CD14-positive monocyte (primary cell): ENCODE data around the gene IMPG2. TPM values are rescaled to one million over a fixed set of nuclear protein-coding genes. Genes with fewer than 3 reads are reported as not detected.

Experiments used
- DNase-seq, 3 donors: peaks; one replicate each; pipeline ENCODE4 v3.0.0-alpha.2; 2011 to 2022
- H2AFZ ChIP-seq: 2 replicates; pipeline ENCODE4 v1.6.0; 2012; ENCODE audit warnings: mild to moderate bottlenecking, low read depth, low read length, inconsistent platforms; ENCODE audit not compliant: insufficient read depth, poor library complexity, severe bottlenecking
- H3K27ac ChIP-seq, 2 donors: 1 replicate in 1 of 2; 2 replicates in 1 of 2; pipeline ENCODE4 v1.5.1; 2012 to 2013; ENCODE audit warnings: low read length in 2 of 2, control low read depth in 1 of 2, inconsistent platforms in 1 of 2, low read depth in 1 of 2, mild to moderate bottlenecking in 1 of 2
- H3K27me3 ChIP-seq, 2 donors: one replicate each; pipeline versions ENCODE4 v1.6.0 to v1.6.1; 2011 to 2013; ENCODE audit warnings: low read length in 2 of 2; ENCODE audit not compliant: control insufficient read depth in 2 of 2, insufficient read depth in 2 of 2
- H3K36me3 ChIP-seq, 2 donors: replicated peaks in 1 of 2; 1 replicate in 1 of 2; 2 replicates in 1 of 2; pipeline versions ENCODE4 v1.5.1 to v1.6.1; 2012 to 2013; ENCODE audit warnings: low read length in 2 of 2, control low read depth in 1 of 2, inconsistent platforms in 1 of 2, mild to moderate bottlenecking in 1 of 2; ENCODE audit not compliant: insufficient read depth in 2 of 2, control insufficient read depth in 1 of 2
- H3K4me1 ChIP-seq, 2 donors: 1 replicate in 1 of 2; 2 replicates in 1 of 2; pipeline versions ENCODE4 v1.5.1 to v1.6.1; 2012 to 2013; ENCODE audit warnings: low read length in 2 of 2, control low read depth in 1 of 2, inconsistent platforms in 1 of 2, mild to moderate bottlenecking in 1 of 2, moderate library complexity in 1 of 2; ENCODE audit not compliant: insufficient read depth in 2 of 2, control insufficient read depth in 1 of 2
- H3K4me2 ChIP-seq: replicated peaks from 2 replicates; pipeline ENCODE3; 2012; ENCODE audit warnings: low read length, moderate library complexity, mild to moderate bottlenecking; ENCODE audit not compliant: poor library complexity, severe bottlenecking; ENCODE audit errors: extremely low read depth
- H3K4me3 ChIP-seq, 3 experiments: fragments of 200-600 bp in 1 of 3; sonication (generic) in 1 of 3; replicated peaks in 1 of 3; 1 replicate in 2 of 3; 2 replicates in 1 of 3; pipeline ENCODE4 v1.5.1; 2011 to 2013; ENCODE audit warnings: low read length in 3 of 3, mild to moderate bottlenecking in 3 of 3, control low read depth in 2 of 3, low read depth in 2 of 3, inconsistent platforms in 1 of 3, moderate library complexity in 1 of 3
- H3K79me2 ChIP-seq: 2 replicates; pipeline ENCODE4 v1.6.0; 2012; ENCODE audit warnings: mild to moderate bottlenecking, control low read depth, inconsistent platforms, low read length, moderate library complexity; ENCODE audit not compliant: insufficient read depth
- H3K9ac ChIP-seq: 2 replicates; pipeline ENCODE4 v1.6.0; 2017; ENCODE audit warnings: low read length, mild to moderate bottlenecking; ENCODE audit not compliant: insufficient read depth, poor library complexity, severe bottlenecking
- H3K9me3 ChIP-seq, 2 donors: replicated peaks in 1 of 2; 1 replicate in 1 of 2; 2 replicates in 1 of 2; pipeline versions ENCODE4 v1.5.1 to v1.6.1; 2012 to 2013; ENCODE audit warnings: low read length in 2 of 2, control low read depth in 1 of 2; ENCODE audit not compliant: control insufficient read depth in 1 of 2, insufficient read depth in 1 of 2
- H4K20me1 ChIP-seq: 2 replicates; pipeline ENCODE4 v1.6.0; 2012; ENCODE audit warnings: mild to moderate bottlenecking, low read length, control low read depth, moderate library complexity; ENCODE audit not compliant: insufficient read depth
- H3K27ac Mint-ChIP-seq, 7 donors: one replicate each; pipeline ENCODE4 v1.8.0; 2020; ENCODE audit warnings: mild to moderate bottlenecking in 7 of 7, mixed read lengths in 7 of 7, moderate library complexity in 6 of 7, inconsistent platforms in 2 of 7
- H3K27me3 Mint-ChIP-seq, 3 donors: one replicate each; pipeline ENCODE4 v1.8.0; 2021 to 2022; ENCODE audit warnings: low read depth in 3 of 3, mild to moderate bottlenecking in 3 of 3, mixed read lengths in 3 of 3, moderate library complexity in 3 of 3, inconsistent platforms in 1 of 3
- H3K36me3 Mint-ChIP-seq, 2 donors: one replicate each; pipeline ENCODE4 v1.8.0; 2020; ENCODE audit warnings: mixed read lengths in 2 of 2, inconsistent platforms in 1 of 2, mild to moderate bottlenecking in 1 of 2
- H3K4me1 Mint-ChIP-seq: one replicate; pipeline ENCODE4 v1.8.0; 2020; ENCODE audit warnings: mild to moderate bottlenecking, mixed read lengths
- H3K4me3 Mint-ChIP-seq, 2 donors: one replicate each; pipeline ENCODE4 v1.8.0; 2020; ENCODE audit warnings: mild to moderate bottlenecking in 2 of 2, mixed read lengths in 2 of 2, moderate library complexity in 1 of 2
- H3K9me3 Mint-ChIP-seq, 7 donors: one replicate each; pipeline ENCODE4 v1.8.0; 2020 to 2022; ENCODE audit warnings: mixed read lengths in 7 of 7, mild to moderate bottlenecking in 6 of 7, moderate library complexity in 6 of 7, inconsistent platforms in 2 of 7
- CTCF ChIP-seq: fragments of 200-600 bp; IDR thresholded peaks from one replicate; pipeline ENCODE4 v1.8.0; 2022; ENCODE audit warnings: antibody characterized with exemption, mild to moderate bottlenecking
- WGBS: methylation state at CpG from one replicate; pipeline ENCODE4 v1.1.5; 2013; ENCODE audit warnings: missing lambda C conversion rate; ENCODE audit not compliant: insufficient coverage; 5-methylcytosine and 5-hydroxymethylcytosine counted together
- intact Hi-C, 2 donors: fragments of 100-400 bp; cut with micrococcal nuclease; formaldehyde crosslinking; loops; one replicate each; pipeline versions ENCODE4 v1.15.0 to v1.15.1; 2023
- polyA plus RNA-seq, 3 donors: library from polyadenylated mRNA; depleted of rRNA in 1 of 3; unstranded in 2 of 3; stranded (reverse) in 1 of 3; fragments of 300-500 nt in 2 of 3; fragments of >200 nt in 1 of 3; fragmentation: Illumina TruSeq in 2 of 3; gene quantifications; 1 replicate in 2 of 3; 2 replicates in 1 of 3; pipeline ENCODE4 v1.2.3, GENCODE V29; 2012 to 2021

IMPG2 gene
- polyA plus RNA-seq, 3 donors = 0.04 to 0.15 TPM; not detected in 1

DNA sequence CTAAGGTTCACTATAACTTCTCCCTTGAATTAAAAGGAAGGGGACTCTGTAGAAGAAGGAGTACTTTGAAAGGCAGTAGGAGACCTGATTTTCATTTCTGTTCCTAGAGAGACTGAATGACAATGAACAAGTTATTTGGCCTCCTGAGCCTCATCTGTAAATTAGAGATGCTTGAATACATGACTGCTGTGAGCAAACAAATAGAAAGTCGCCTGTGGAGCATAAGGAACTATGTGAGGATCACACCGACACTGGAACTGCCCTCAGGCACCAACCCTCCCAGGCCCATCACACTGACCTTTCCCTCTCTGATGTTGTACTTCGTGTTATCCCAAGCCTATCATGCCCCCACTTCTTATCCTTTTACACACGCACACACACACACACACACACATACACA is 48.6 kb downstream of the IMPG2 start:
- H4K20me1 ChIP-seq = no peaks in the 10 kb centered on the region
- no peak overlapping the region for H3K4me2 ChIP-seq
- DNase-seq = no peak
- no peak overlapping the region for H2AFZ ChIP-seq
- H3K9me3 ChIP-seq = no peaks in the 10 kb centered on the region
- H3K4me1 Mint-ChIP-seq = no peaks in the 10 kb centered on the region
- H3K27me3 Mint-ChIP-seq = no peaks in the 10 kb centered on the region
- intact Hi-C loops = no loop called here
- H3K9ac ChIP-seq = no peak overlapping the region
- no peaks in the 10 kb centered on the region for H3K36me3 ChIP-seq
- H3K36me3 Mint-ChIP-seq = no peaks in the 10 kb centered on the region
- H3K79me2 ChIP-seq = no peaks in the 10 kb centered on the region
- no peak overlapping the region for H3K27ac ChIP-seq
- no peaks in the 10 kb centered on the region for H3K27me3 ChIP-seq
- no peak overlapping the region for H3K27ac Mint-ChIP-seq
- H3K4me3 Mint-ChIP-seq = no peak overlapping the region
- TF ChIP-seq CTCF = no peak
- WGBS = 100% methylated on average over 3 of the region's 4 CpGs
- H3K4me3 ChIP-seq = no peak overlapping the region
- no peaks in the 10 kb centered on the region for H3K4me1 ChIP-seq
- peaks cover 0 to 3% (median 0%) of the 10 kb centered on the region in 7 donors for H3K9me3 Mint-ChIP-seq

GRCh38 chr3:101270149-101270548 is 50.2 kb downstream of the IMPG2 start:
- H3K9me3 Mint-ChIP-seq = peaks cover 0 to 4% (median 0%) of the 10 kb centered on the region in 7 donors
- Histone ChIP-seq H3K9ac (no peak overlapping the region), H3K9me3 (no peaks in the 10 kb centered on the region), H2AFZ (no peak overlapping the region), H3K27ac (no peak overlapping the region), H3K4me3 (no peak overlapping the region), H3K79me2 (no peaks in the 10 kb centered on the region), H3K4me1 (no peaks in the 10 kb centered on the region), H3K4me2 (no peak overlapping the region), H4K20me1 (no peaks in the 10 kb centered on the region), H3K27me3 (no peaks in the 10 kb centered on the region), H3K36me3 (no peaks in the 10 kb centered on the region)
- TF ChIP-seq CTCF = no peak
- 87% methylated on average over 3 of the region's 5 CpGs for WGBS
- no peaks in the 10 kb centered on the region for H3K36me3 Mint-ChIP-seq
- H3K4me3 Mint-ChIP-seq = no peak overlapping the region
- H3K27me3 Mint-ChIP-seq = peaks cover 0 to 4% (median 0%) of the 10 kb centered on the region in 3 donors
- DNase-seq = no peak
- H3K4me1 Mint-ChIP-seq = no peaks in the 10 kb centered on the region
- intact Hi-C loops = no loop called here
- no peak overlapping the region for H3K27ac Mint-ChIP-seq
